ENCODE results near the gene TIFAB.

The TIFAB gene

GRCh38 chr5:135437422-135437795 is 14.7 kb downstream of the TIFAB start:
- CTCF ChIA-PET, result interaction anchor here (0.7 to 2.6 kb wide), 3 partner anchors 20 to 115 kb away, joined by 3 to 8 read pairs (median 3); no protein-coding TSS in a partner anchor
- no peak for DNase-seq (ENCODE audit: low spot score)
- TF ChIP-seq CTCF (conservative IDR thresholded peaks at IDR 0.05; ENCODE audit: low read depth), result no peak
- H3K27ac ChIP-seq, result peak overlapping the region; percentile 30; the same call in 1 of the 2 replicates
- POLR2A ChIA-PET (ENCODE audit: low non-redundant PET), result no interaction called here

- no peak overlapping the region for H3K27ac ChIP-seq
- ChIA-PET POLR2A (ENCODE audit: low non-redundant PET) (no interaction called here), CTCF (interaction anchor here (0.7 kb wide), 1 partner anchor 21 kb away, joined by 3 read pairs; no protein-coding TSS in a partner anchor)
- no peak for DNase-seq (ENCODE audit: low spot score)
- no peak for TF ChIP-seq CTCF (conservative IDR thresholded peaks at IDR 0.05; ENCODE audit: low read depth)
Measured at GRCh38 chr5:135436951-135437418, 15.2 kb downstream of the TIFAB start.

- no peak overlapping the region for H3K27ac ChIP-seq
- TF ChIP-seq CTCF (conservative IDR thresholded peaks at IDR 0.05; ENCODE audit: low read depth), result no peak
- DNase-seq (ENCODE audit: low spot score), result no peak
- POLR2A ChIA-PET (ENCODE audit: low non-redundant PET), result no interaction called here
- CTCF ChIA-PET, result no interaction called here
Measured at GRCh38 chr5:135435467-135436330, 16.5 kb downstream of the TIFAB start.

GRCh38 chr5:135434591-135435466 is 17.3 kb downstream of the TIFAB start:
- no peak for TF ChIP-seq CTCF (conservative IDR thresholded peaks at IDR 0.05; ENCODE audit: low read depth)
- CTCF ChIA-PET, result interaction anchor here (0.8 kb wide), 1 partner anchor 32 kb away, joined by 4 read pairs; no protein-coding TSS in a partner anchor
- no peak for DNase-seq (ENCODE audit: low spot score)
- POLR2A ChIA-PET (ENCODE audit: low non-redundant PET), result no interaction called here
- H3K27ac ChIP-seq, result no peak overlapping the region

- CTCF ChIA-PET, result interaction anchor here (0.8 to 1.0 kb wide), 2 partner anchors 33 to 118 kb away, joined by 4 read pairs; no protein-coding TSS in a partner anchor
- TF ChIP-seq CTCF (conservative IDR thresholded peaks at IDR 0.05; ENCODE audit: low read depth), result no peak
- H3K27ac ChIP-seq, result no peak overlapping the region
- no peak for DNase-seq (ENCODE audit: low spot score)
- POLR2A ChIA-PET (ENCODE audit: low non-redundant PET), result no interaction called here
Measured at GRCh38 chr5:135433681-135434426, 18.3 kb downstream of the TIFAB start.

Measured in RWPE1 (cell line).